Measurements from ENCODE around the gene PDCD11.

PDCD11 gene

GRCh38 chr10:103490986-103491314 is 94.5 kb downstream of the PDCD11 start:
- Histone ChIP-seq H3K4me3 (ENCODE audit: low read length) (no peak overlapping the region), H3K9me3 (ENCODE audit: control insufficient read depth, insufficient read depth, low read length) (no peaks in the 10 kb centered on the region), H3K27me3 (ENCODE audit: control insufficient read depth, insufficient read depth, low read length) (peaks cover 16% of the 10 kb centered on the region), H3K27ac (ENCODE audit: low read length) (no peak overlapping the region), H3K4me1 (ENCODE audit: control insufficient read depth, insufficient read depth, low read length) (peaks cover 3% of the 10 kb centered on the region; the same call in 1 of the 2 replicates), H3K36me3 (ENCODE audit: control insufficient read depth, insufficient read depth, low read length) (no peaks in the 10 kb centered on the region)
- no peak for DNase-seq (ENCODE audit: low read depth, low spot score)
- no CpG with 5 or more reads among the region's 1 CpG for WGBS (ENCODE audit: insufficient coverage, insufficient read length)

- Histone ChIP-seq H3K36me3 (ENCODE audit: control insufficient read depth, insufficient read depth, low read length) (no peaks in the 10 kb centered on the region), H3K27me3 (ENCODE audit: control insufficient read depth, insufficient read depth, low read length) (peaks cover 16% of the 10 kb centered on the region), H3K27ac (ENCODE audit: low read length) (no peak overlapping the region), H3K9me3 (ENCODE audit: control insufficient read depth, insufficient read depth, low read length) (no peaks in the 10 kb centered on the region), H3K4me3 (ENCODE audit: low read length) (no peak overlapping the region), H3K4me1 (ENCODE audit: control insufficient read depth, insufficient read depth, low read length) (peaks cover 3% of the 10 kb centered on the region; the same call in 1 of the 2 replicates)
- no CpG with 5 or more reads among the region's 7 CpGs for WGBS (ENCODE audit: insufficient coverage, insufficient read length)
- DNase-seq (ENCODE audit: low read depth, low spot score): no peak
Measured at GRCh38 chr10:103491729-103492364, 95.4 kb downstream of the PDCD11 start.

DNA sequence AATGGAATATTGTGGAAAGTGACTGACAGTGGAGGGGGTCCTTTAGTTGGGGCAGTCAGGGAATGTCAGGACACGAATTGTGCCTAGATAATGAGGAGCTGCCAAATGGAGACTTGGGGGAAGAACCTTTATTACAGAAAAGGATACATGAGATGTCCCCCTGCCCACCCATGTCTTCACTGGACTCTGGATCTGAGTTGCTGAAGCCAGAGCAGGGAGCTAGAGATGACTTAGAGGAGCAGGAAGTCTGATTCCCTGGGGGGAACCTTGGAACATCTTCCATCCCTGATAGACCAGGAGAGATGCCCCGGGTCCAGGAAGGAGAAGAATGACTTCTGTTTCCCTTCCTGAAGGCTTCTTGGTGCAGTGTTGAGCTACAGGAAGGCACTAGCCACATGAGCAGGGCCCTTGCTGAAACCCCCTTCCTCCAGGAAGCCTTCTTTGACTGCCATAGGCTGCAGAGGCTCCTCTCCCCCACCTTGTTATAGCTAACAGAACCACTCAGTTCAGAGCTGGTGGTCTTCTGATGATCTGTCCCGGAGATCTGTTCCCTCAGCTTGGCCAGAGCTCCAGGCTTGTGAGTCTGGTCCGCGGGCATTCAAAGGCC is 96.3 kb downstream of the PDCD11 start:
- Histone ChIP-seq H3K36me3 (ENCODE audit: control insufficient read depth, insufficient read depth, low read length) (no peaks in the 10 kb centered on the region), H3K4me3 (ENCODE audit: low read length) (no peak overlapping the region; the same call in 1 of the 2 replicates), H3K9me3 (ENCODE audit: control insufficient read depth, insufficient read depth, low read length) (no peaks in the 10 kb centered on the region), H3K27me3 (ENCODE audit: control insufficient read depth, insufficient read depth, low read length) (peaks cover 16% of the 10 kb centered on the region), H3K27ac (ENCODE audit: low read length) (no peak overlapping the region), H3K4me1 (ENCODE audit: control insufficient read depth, insufficient read depth, low read length) (peaks cover 3% of the 10 kb centered on the region; the same call in 1 of the 2 replicates)
- DNase-seq (ENCODE audit: low read depth, low spot score): no peak
- WGBS (ENCODE audit: insufficient coverage, insufficient read length): no CpG with 5 or more reads among the region's 5 CpGs

DNA sequence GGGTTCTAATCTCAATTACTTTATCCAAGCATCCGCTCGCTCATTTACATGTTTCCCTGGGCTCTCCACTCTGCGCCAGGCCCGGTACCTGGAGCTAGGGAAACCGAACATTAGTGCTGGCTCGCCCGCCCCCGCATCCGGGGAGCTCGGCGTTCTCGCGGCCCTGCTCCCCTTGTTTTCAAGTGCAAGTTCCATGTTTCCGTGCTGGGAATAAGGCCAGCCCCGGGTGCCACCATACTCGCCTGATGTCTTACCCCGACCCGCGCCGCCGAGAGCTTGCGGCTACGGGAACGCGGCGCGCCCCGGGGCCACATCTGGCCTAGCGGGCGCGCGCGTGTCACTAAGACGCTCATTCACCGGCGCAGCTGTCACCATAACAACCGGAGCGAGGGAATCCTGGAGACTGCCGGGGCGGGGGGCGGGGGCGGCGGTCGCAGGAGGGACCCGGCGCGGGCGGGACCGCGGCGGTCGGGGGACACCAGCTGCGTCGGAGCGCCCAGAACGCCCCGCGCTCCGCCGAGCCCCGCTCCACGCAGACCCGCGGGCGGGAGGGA is 97.0 kb downstream of the PDCD11 start, which contains the start of gene NEURL1:
Gene NEURL1 (plus strand): TSS at position 344 of the 554 bp plus-strand sequence. CDS start 683 bp downstream, outside the sequence.
- no peaks in the 10 kb centered on the region for H3K36me3 ChIP-seq (ENCODE audit: control insufficient read depth, insufficient read depth, low read length)
- peaks cover 3% of the 10 kb centered on the region; the same call in 1 of the 2 replicates for H3K4me1 ChIP-seq (ENCODE audit: control insufficient read depth, insufficient read depth, low read length)
- H3K4me3 ChIP-seq (ENCODE audit: low read length): peak within 1 kb of the TSS; percentile 73
- DNase-seq (ENCODE audit: low read depth, low spot score): no peak
- H3K9me3 ChIP-seq (ENCODE audit: control insufficient read depth, insufficient read depth, low read length): no peaks in the 10 kb centered on the region
- peaks cover 16% of the 10 kb centered on the region for H3K27me3 ChIP-seq (ENCODE audit: control insufficient read depth, insufficient read depth, low read length)
- no peak within 1 kb of the TSS for H3K27ac ChIP-seq (ENCODE audit: low read length)
- whole genome bisulfite sequencing (ENCODE audit: insufficient coverage, insufficient read length): no CpG with 5 or more reads among the region's 65 CpGs

- Histone ChIP-seq H3K27ac (ENCODE audit: low read length) (no peak overlapping the region), H3K36me3 (ENCODE audit: control insufficient read depth, insufficient read depth, low read length) (no peaks in the 10 kb centered on the region), H3K4me1 (ENCODE audit: control insufficient read depth, insufficient read depth, low read length) (peaks cover 3% of the 10 kb centered on the region; the same call in 1 of the 2 replicates), H3K27me3 (ENCODE audit: control insufficient read depth, insufficient read depth, low read length) (peaks cover 16% of the 10 kb centered on the region), H3K9me3 (ENCODE audit: control insufficient read depth, insufficient read depth, low read length) (no peaks in the 10 kb centered on the region), H3K4me3 (ENCODE audit: low read length) (peak overlapping the region; percentile 73)
- no peak for DNase-seq (ENCODE audit: low read depth, low spot score)
- WGBS (ENCODE audit: insufficient coverage, insufficient read length): no CpG with 5 or more reads among the region's 92 CpGs
Measured at GRCh38 chr10:103493916-103494877, 97.8 kb downstream of the PDCD11 start.

DNA sequence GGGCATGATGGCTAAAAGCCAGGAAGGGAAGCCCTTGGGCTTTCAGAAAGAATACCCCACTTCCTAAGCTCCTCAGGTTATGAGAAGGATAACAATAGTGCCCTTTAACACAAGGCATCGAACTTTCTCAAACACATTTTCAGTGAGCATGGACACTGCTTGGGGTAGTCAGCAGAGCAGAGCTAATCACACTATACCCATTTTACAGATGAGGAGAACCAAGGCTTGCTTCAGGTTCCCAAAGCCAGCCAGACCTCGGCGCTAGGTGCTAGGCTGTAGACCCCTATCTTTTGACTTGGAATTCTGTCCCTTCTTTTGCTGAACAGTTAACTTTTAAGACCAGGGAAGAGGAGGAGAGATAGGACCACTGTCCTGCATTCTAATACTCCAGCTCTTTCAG is 98.9 kb downstream of the PDCD11 start:
- Histone ChIP-seq H3K9me3 (ENCODE audit: control insufficient read depth, insufficient read depth, low read length) (no peaks in the 10 kb centered on the region), H3K4me3 (ENCODE audit: low read length) (no peak overlapping the region), H3K36me3 (ENCODE audit: control insufficient read depth, insufficient read depth, low read length) (no peaks in the 10 kb centered on the region), H3K27me3 (ENCODE audit: control insufficient read depth, insufficient read depth, low read length) (peaks cover 16% of the 10 kb centered on the region), H3K4me1 (ENCODE audit: control insufficient read depth, insufficient read depth, low read length) (peaks cover 3% of the 10 kb centered on the region; the same call in 1 of the 2 replicates), H3K27ac (ENCODE audit: low read length) (no peak overlapping the region)
- DNase-seq (ENCODE audit: low read depth, low spot score): no peak
- WGBS (ENCODE audit: insufficient coverage, insufficient read length): no CpG with 5 or more reads among the region's 3 CpGs

Data from iPS DF 6.9 (cell line).